Activated CD4-positive, alpha-beta T cell treated with anti-CD3 and anti-CD28 coated beads, Interleukin-2, amount 10 ng/mL, durations not matched to agents 7 days and 5 days (primary cell): ENCODE results near the gene NCK2. TPM values are rescaled to one million over a fixed set of nuclear protein-coding genes. Genes with fewer than 3 reads are reported as not detected.
A peak's percentile ranks its signal among the peaks of the same experiment; 100 is the strongest.

Experiments
- CTCF ChIA-PET: fragments of 350-600 bp; sonication (Branson Sonifier 250); formaldehyde crosslinking; loops from one replicate; lab custom pipeline; 2021; ENCODE audit warnings: antibody characterized with exemption; lab: Charles Lee
- POLR2A ChIA-PET: fragments of 350-600 bp; sonication (Branson Sonifier 250); formaldehyde crosslinking; loops from one replicate; lab custom pipeline; 2021; ENCODE audit warnings: antibody characterized with exemption; lab: Charles Lee
- DNase-seq: peaks from one replicate; pipeline ENCODE4 v3.0.0-alpha.2; 2020
- H3K27ac Mint-ChIP-seq: one replicate; pipeline ENCODE4 v1.8.0; 2021; ENCODE audit warnings: mild to moderate bottlenecking, moderate library complexity, mixed read lengths
- H3K27me3 Mint-ChIP-seq: one replicate; pipeline ENCODE4 v1.8.0; 2021; ENCODE audit warnings: mixed read lengths
- H3K36me3 Mint-ChIP-seq: one replicate; pipeline ENCODE4 v1.8.0; 2021; ENCODE audit warnings: low read depth, mixed read lengths
- H3K4me1 Mint-ChIP-seq: one replicate; pipeline ENCODE4 v1.8.0; 2021; ENCODE audit warnings: mixed read lengths
- H3K4me3 Mint-ChIP-seq: one replicate; pipeline ENCODE4 v1.8.0; 2021; ENCODE audit warnings: mild to moderate bottlenecking, moderate library complexity, mixed read lengths
- H3K9me3 Mint-ChIP-seq: one replicate; pipeline ENCODE4 v1.8.0; 2021; ENCODE audit warnings: mixed read lengths
- total RNA-seq, 2 experiments: library from RNA; stranded (reverse); gene quantifications; one replicate each; pipeline ENCODE4 v1.2.3, GENCODE V29; 2021

The NCK2 gene
- 10 to 100 TPM; 73.3 to 84.1 TPM for total RNA-seq

GRCh38 chr2:105744909-105745853, at the start of gene NCK2:
TSS of gene NCK2 (plus strand) at chr2:105744912. CDS start at chr2:105855064, 110,152 bp downstream.
- peak within 1 kb of the TSS; percentile 86 for H3K4me3 Mint-ChIP-seq
- H3K36me3 Mint-ChIP-seq, result peaks cover 57% of the 10 kb centered on the region
- peak; percentile 33 for DNase-seq
- POLR2A ChIA-PET, result interaction anchor here (1.8 kb wide), 1 partner anchor 32 kb away, joined by 4 read pairs; no protein-coding TSS in a partner anchor
- no peaks in the 10 kb centered on the region for H3K27me3 Mint-ChIP-seq
- H3K9me3 Mint-ChIP-seq, result peaks cover 2% of the 10 kb centered on the region
- peaks cover 71% of the 10 kb centered on the region for H3K4me1 Mint-ChIP-seq
- CTCF ChIA-PET, result interaction anchor here (0.8 to 3.5 kb wide), 5 partner anchors 11 to 41 kb away, joined by 3 to 17 read pairs (median 4); no protein-coding TSS in a partner anchor
- peak within 1 kb of the TSS; percentile 95 for H3K27ac Mint-ChIP-seq

- ChIA-PET CTCF (no interaction called here), POLR2A (no interaction called here)
- Mint-ChIP-seq H3K4me3 (no peak overlapping the region), H3K9me3 (peaks cover 11% of the 10 kb centered on the region), H3K27ac (no peak overlapping the region), H3K27me3 (peaks cover 3% of the 10 kb centered on the region), H3K36me3 (no peaks in the 10 kb centered on the region), H3K4me1 (no peaks in the 10 kb centered on the region)
- DNase-seq, result no peak
These were observed 46.8 kb upstream of the NCK2 start for GRCh38 chr2:105697781-105698449.

GRCh38 chr2:105698820-105699219, 45.9 kb upstream of the NCK2 start:
- Mint-ChIP-seq H3K4me3 (no peak overlapping the region), H3K27ac (no peak overlapping the region), H3K9me3 (peaks cover 10% of the 10 kb centered on the region), H3K36me3 (no peaks in the 10 kb centered on the region), H3K27me3 (peaks cover 5% of the 10 kb centered on the region), H3K4me1 (no peaks in the 10 kb centered on the region)
- CTCF ChIA-PET, result interaction anchor here (1.0 kb wide), 1 partner anchor 30 kb away, joined by 4 read pairs; no protein-coding TSS in a partner anchor
- no peak for DNase-seq
- POLR2A ChIA-PET, result no interaction called here

- no peaks in the 10 kb centered on the region for H3K9me3 Mint-ChIP-seq
- H3K4me1 Mint-ChIP-seq, result no peaks in the 10 kb centered on the region
- H3K4me3 Mint-ChIP-seq, result no peak overlapping the region
- ChIA-PET POLR2A (no interaction called here), CTCF (no interaction called here)
- H3K36me3 Mint-ChIP-seq, result no peaks in the 10 kb centered on the region
- H3K27me3 Mint-ChIP-seq, result peaks cover 7% of the 10 kb centered on the region
- H3K27ac Mint-ChIP-seq, result no peak overlapping the region
- no peak for DNase-seq
These were observed 43.7 kb upstream of the NCK2 start for GRCh38 chr2:105701042-105701441.

- no peaks in the 10 kb centered on the region for H3K36me3 Mint-ChIP-seq
- no peak for DNase-seq
- POLR2A ChIA-PET, result no interaction called here
- no peak overlapping the region for H3K4me3 Mint-ChIP-seq
- H3K4me1 Mint-ChIP-seq, result no peaks in the 10 kb centered on the region
- no peak overlapping the region for H3K27ac Mint-ChIP-seq
- peaks cover 2% of the 10 kb centered on the region for H3K27me3 Mint-ChIP-seq
- CTCF ChIA-PET, result no interaction called here
- no peaks in the 10 kb centered on the region for H3K9me3 Mint-ChIP-seq
These were observed 36.0 kb upstream of the NCK2 start for GRCh38 chr2:105708697-105709096.

- no peak overlapping the region for H3K27ac Mint-ChIP-seq
- H3K4me3 Mint-ChIP-seq, result no peak overlapping the region
- H3K4me1 Mint-ChIP-seq, result no peaks in the 10 kb centered on the region
- no peaks in the 10 kb centered on the region for H3K9me3 Mint-ChIP-seq
- H3K27me3 Mint-ChIP-seq, result no peaks in the 10 kb centered on the region
- no peaks in the 10 kb centered on the region for H3K36me3 Mint-ChIP-seq
- ChIA-PET CTCF (no interaction called here), POLR2A (no interaction called here)
- no peak for DNase-seq
These were observed 33.3 kb upstream of the NCK2 start for GRCh38 chr2:105711394-105711793.

GRCh38 chr2:105712166-105712915, 32.4 kb upstream of the NCK2 start:
- no peak overlapping the region for H3K4me3 Mint-ChIP-seq
- peaks cover 2% of the 10 kb centered on the region for H3K27me3 Mint-ChIP-seq
- H3K27ac Mint-ChIP-seq, result no peak overlapping the region
- ChIA-PET CTCF (interaction anchor here (1.0 to 1.5 kb wide), 2 partner anchors 29 to 37 kb away, joined by 3 read pairs; no protein-coding TSS in a partner anchor), POLR2A (no interaction called here)
- no peaks in the 10 kb centered on the region for H3K9me3 Mint-ChIP-seq
- DNase-seq, result no peak
- no peaks in the 10 kb centered on the region for H3K36me3 Mint-ChIP-seq
- H3K4me1 Mint-ChIP-seq, result no peaks in the 10 kb centered on the region

- DNase-seq, result no peak
- ChIA-PET POLR2A (no interaction called here), CTCF (interaction anchor here (1.0 to 1.6 kb wide), 3 partner anchors 9 to 36 kb away, joined by 3 read pairs; no protein-coding TSS in a partner anchor)
- Mint-ChIP-seq H3K27ac (no peak overlapping the region), H3K9me3 (no peaks in the 10 kb centered on the region), H3K4me3 (no peak overlapping the region), H3K4me1 (no peaks in the 10 kb centered on the region), H3K27me3 (peaks cover 2% of the 10 kb centered on the region), H3K36me3 (no peaks in the 10 kb centered on the region)
These were observed 31.6 kb upstream of the NCK2 start for GRCh38 chr2:105712981-105713596.

- Mint-ChIP-seq H3K36me3 (no peaks in the 10 kb centered on the region), H3K4me1 (no peaks in the 10 kb centered on the region), H3K27me3 (peaks cover 8% of the 10 kb centered on the region), H3K4me3 (no peak overlapping the region), H3K27ac (no peak overlapping the region), H3K9me3 (no peaks in the 10 kb centered on the region)
- DNase-seq, result no peak
- ChIA-PET POLR2A (no interaction called here), CTCF (interaction anchor here (1.3 to 1.6 kb wide), 2 partner anchors 8 to 9 kb away, joined by 3 read pairs; no protein-coding TSS in a partner anchor)
These were observed 30.6 kb upstream of the NCK2 start for GRCh38 chr2:105714141-105714540.

GRCh38 chr2:105718846-105719481, 25.7 kb upstream of the NCK2 start:
- no peaks in the 10 kb centered on the region for H3K9me3 Mint-ChIP-seq
- ChIA-PET POLR2A (no interaction called here), CTCF (interaction anchor here (0.7 to 2.3 kb wide), 5 partner anchors 9 to 192 kb away, joined by 3 to 9 read pairs (median 3); no protein-coding TSS in a partner anchor)
- peaks cover 8% of the 10 kb centered on the region for H3K27me3 Mint-ChIP-seq
- H3K4me3 Mint-ChIP-seq, result no peak overlapping the region
- peaks cover 10% of the 10 kb centered on the region for H3K4me1 Mint-ChIP-seq
- no peak overlapping the region for H3K27ac Mint-ChIP-seq
- DNase-seq, result no peak
- no peaks in the 10 kb centered on the region for H3K36me3 Mint-ChIP-seq

GRCh38 chr2:105721991-105722511, 22.7 kb upstream of the NCK2 start:
- H3K4me3 Mint-ChIP-seq, result no peak overlapping the region
- peaks cover 10% of the 10 kb centered on the region for H3K4me1 Mint-ChIP-seq
- POLR2A ChIA-PET, result no interaction called here
- H3K36me3 Mint-ChIP-seq, result peaks cover 6% of the 10 kb centered on the region
- no peak for DNase-seq
- CTCF ChIA-PET, result interaction anchor here (0.8 to 1.3 kb wide), 2 partner anchors 8 to 71 kb away, joined by 3 read pairs; no protein-coding TSS in a partner anchor
- peaks cover 7% of the 10 kb centered on the region for H3K27me3 Mint-ChIP-seq
- no peak overlapping the region for H3K27ac Mint-ChIP-seq
- peaks cover 6% of the 10 kb centered on the region for H3K9me3 Mint-ChIP-seq
